AG09309 (cell line): ENCODE data around the gene AIFM3.

ENCODE experiments used
- DNase-seq: peaks from one replicate; pipeline ENCODE4 v3.0.0-alpha.2; 2010; ENCODE audit warnings: low read depth
- H3K4me3 ChIP-seq: 2 replicates; pipeline ENCODE4 v1.5.1; 2011; ENCODE audit warnings: mild to moderate bottlenecking, low read depth, low read length, moderate library complexity; ENCODE audit not compliant: control insufficient read depth
- CTCF ChIP-seq: IDR thresholded peaks from 2 replicates; pipeline ENCODE4 v1.5.1; 2011; ENCODE audit warnings: mild to moderate bottlenecking, low read depth, low read length, inconsistent platforms; ENCODE audit not compliant: insufficient read depth, control insufficient read depth; ENCODE audit errors: missing control alignments

AIFM3 gene

GRCh38 chr22:20972933-20973577, 6.0 kb downstream of the AIFM3 start:
- no peak for DNase-seq
- no peak overlapping the region for H3K4me3 ChIP-seq
- TF ChIP-seq CTCF: no peak

- no peak for DNase-seq
- no peak overlapping the region for H3K4me3 ChIP-seq
- TF ChIP-seq CTCF: no peak
Measured at GRCh38 chr22:20973634-20974286, 6.7 kb downstream of the AIFM3 start.

GRCh38 chr22:20974336-20974955, 7.4 kb downstream of the AIFM3 start:
- no peak overlapping the region for H3K4me3 ChIP-seq
- DNase-seq: no peak
- TF ChIP-seq CTCF: no peak

GRCh38 chr22:20975541-20976290, 8.7 kb downstream of the AIFM3 start:
- H3K4me3 ChIP-seq: no peak overlapping the region

GRCh38 chr22:20976291-20976877, 9.3 kb downstream of the AIFM3 start:
- no peak for DNase-seq
- no peak overlapping the region for H3K4me3 ChIP-seq
- no peak for TF ChIP-seq CTCF

More at GRCh38 chr22:20975541-20976290, 8.7 kb downstream of the AIFM3 start:
- no peak for DNase-seq
- TF ChIP-seq CTCF: no peak

- no peak overlapping the region for H3K4me3 ChIP-seq
- TF ChIP-seq CTCF: no peak
- no peak for DNase-seq
Measured at GRCh38 chr22:20977019-20977418, 10.0 kb downstream of the AIFM3 start.
